ENCODE results near the gene HACD4. TPM values are rescaled to one million over a fixed set of nuclear protein-coding genes. Genes with fewer than 3 reads are reported as not detected.

The HACD4 gene
- total and polyA plus RNA-seq, 2 experiments from 2014 or later, result 1.7 to 2.5 TPM

DNA sequence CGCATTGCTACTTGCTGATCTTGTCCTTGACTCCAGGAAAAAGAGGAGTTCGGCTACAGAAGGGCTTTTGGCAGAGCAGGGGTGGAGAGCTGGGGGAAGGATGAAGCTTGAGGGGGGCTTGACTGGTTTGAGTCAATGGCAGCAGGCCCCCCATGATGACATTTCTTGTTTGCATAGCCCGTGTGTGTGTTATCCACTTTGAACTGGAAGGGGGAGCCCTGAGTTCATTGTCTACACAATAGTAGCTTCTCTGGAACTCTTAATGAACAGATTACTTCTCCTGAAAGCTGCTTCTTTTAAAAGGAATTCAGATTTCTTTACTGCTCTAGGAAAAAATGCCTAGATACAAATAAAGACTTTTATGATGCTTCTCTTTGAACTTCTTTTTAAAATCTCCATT lies 44.0 kb upstream of the HACD4 start (continued):
- TF ChIP-seq, protein P1, sequence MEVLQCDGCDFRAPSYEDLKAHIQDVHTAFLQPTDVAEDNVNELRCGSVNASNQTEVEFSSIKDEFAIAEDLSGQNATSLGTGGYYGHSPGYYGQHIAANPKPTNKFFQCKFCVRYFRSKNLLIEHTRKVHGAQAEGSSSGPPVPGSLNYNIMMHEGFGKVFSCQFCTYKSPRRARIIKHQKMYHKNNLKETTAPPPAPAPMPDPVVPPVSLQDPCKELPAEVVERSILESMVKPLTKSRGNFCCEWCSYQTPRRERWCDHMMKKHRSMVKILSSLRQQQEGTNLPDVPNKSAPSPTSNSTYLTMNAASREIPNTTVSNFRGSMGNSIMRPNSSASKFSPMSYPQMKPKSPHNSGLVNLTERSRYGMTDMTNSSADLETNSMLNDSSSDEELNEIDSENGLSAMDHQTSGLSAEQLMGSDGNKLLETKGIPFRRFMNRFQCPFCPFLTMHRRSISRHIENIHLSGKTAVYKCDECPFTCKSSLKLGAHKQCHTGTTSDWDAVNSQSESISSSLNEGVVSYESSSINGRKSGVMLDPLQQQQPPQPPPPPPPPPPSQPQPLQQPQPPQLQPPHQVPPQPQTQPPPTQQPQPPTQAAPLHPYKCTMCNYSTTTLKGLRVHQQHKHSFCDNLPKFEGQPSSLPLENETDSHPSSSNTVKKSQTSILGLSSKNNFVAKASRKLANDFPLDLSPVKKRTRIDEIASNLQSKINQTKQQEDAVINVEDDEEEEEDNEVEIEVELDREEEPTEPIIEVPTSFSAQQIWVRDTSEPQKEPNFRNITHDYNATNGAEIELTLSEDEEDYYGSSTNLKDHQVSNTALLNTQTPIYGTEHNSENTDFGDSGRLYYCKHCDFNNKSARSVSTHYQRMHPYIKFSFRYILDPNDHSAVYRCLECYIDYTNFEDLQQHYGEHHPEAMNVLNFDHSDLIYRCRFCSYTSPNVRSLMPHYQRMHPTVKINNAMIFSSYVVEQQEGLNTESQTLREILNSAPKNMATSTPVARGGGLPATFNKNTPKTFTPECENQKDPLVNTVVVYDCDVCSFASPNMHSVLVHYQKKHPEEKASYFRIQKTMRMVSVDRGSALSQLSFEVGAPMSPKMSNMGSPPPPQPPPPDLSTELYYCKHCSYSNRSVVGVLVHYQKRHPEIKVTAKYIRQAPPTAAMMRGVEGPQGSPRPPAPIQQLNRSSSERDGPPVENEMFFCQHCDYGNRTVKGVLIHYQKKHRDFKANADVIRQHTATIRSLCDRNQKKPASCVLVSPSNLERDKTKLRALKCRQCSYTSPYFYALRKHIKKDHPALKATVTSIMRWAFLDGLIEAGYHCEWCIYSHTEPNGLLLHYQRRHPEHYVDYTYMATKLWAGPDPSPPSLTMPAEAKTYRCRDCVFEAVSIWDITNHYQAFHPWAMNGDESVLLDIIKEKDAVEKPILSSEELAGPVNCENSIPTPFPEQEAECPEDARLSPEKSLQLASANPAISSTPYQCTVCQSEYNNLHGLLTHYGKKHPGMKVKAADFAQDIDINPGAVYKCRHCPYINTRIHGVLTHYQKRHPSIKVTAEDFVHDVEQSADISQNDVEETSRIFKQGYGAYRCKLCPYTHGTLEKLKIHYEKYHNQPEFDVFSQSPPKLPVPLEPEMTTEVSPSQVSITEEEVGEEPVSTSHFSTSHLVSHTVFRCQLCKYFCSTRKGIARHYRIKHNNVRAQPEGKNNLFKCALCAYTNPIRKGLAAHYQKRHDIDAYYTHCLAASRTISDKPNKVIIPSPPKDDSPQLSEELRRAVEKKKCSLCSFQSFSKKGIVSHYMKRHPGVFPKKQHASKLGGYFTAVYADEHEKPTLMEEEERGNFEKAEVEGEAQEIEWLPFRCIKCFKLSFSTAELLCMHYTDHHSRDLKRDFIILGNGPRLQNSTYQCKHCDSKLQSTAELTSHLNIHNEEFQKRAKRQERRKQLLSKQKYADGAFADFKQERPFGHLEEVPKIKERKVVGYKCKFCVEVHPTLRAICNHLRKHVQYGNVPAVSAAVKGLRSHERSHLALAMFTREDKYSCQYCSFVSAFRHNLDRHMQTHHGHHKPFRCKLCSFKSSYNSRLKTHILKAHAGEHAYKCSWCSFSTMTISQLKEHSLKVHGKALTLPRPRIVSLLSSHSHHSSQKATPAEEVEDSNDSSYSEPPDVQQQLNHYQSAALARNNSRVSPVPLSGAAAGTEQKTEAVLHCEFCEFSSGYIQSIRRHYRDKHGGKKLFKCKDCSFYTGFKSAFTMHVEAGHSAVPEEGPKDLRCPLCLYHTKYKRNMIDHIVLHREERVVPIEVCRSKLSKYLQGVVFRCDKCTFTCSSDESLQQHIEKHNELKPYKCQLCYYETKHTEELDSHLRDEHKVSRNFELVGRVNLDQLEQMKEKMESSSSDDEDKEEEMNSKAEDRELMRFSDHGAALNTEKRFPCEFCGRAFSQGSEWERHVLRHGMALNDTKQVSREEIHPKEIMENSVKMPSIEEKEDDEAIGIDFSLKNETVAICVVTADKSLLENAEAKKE (CRISPR knock-in tag; IDR thresholded peaks at IDR 0.05), result no peak
- TF ChIP-seq, protein P2, sequence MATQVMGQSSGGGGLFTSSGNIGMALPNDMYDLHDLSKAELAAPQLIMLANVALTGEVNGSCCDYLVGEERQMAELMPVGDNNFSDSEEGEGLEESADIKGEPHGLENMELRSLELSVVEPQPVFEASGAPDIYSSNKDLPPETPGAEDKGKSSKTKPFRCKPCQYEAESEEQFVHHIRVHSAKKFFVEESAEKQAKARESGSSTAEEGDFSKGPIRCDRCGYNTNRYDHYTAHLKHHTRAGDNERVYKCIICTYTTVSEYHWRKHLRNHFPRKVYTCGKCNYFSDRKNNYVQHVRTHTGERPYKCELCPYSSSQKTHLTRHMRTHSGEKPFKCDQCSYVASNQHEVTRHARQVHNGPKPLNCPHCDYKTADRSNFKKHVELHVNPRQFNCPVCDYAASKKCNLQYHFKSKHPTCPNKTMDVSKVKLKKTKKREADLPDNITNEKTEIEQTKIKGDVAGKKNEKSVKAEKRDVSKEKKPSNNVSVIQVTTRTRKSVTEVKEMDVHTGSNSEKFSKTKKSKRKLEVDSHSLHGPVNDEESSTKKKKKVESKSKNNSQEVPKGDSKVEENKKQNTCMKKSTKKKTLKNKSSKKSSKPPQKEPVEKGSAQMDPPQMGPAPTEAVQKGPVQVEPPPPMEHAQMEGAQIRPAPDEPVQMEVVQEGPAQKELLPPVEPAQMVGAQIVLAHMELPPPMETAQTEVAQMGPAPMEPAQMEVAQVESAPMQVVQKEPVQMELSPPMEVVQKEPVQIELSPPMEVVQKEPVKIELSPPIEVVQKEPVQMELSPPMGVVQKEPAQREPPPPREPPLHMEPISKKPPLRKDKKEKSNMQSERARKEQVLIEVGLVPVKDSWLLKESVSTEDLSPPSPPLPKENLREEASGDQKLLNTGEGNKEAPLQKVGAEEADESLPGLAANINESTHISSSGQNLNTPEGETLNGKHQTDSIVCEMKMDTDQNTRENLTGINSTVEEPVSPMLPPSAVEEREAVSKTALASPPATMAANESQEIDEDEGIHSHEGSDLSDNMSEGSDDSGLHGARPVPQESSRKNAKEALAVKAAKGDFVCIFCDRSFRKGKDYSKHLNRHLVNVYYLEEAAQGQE (IDR thresholded peaks at IDR 0.05; ENCODE audit: unreplicated experiment), result no peak
- TF ChIP-seq ZNF331 (CRISPR knock-in tag; IDR thresholded peaks at IDR 0.05; ENCODE audit: low read depth), result no peak

DNA sequence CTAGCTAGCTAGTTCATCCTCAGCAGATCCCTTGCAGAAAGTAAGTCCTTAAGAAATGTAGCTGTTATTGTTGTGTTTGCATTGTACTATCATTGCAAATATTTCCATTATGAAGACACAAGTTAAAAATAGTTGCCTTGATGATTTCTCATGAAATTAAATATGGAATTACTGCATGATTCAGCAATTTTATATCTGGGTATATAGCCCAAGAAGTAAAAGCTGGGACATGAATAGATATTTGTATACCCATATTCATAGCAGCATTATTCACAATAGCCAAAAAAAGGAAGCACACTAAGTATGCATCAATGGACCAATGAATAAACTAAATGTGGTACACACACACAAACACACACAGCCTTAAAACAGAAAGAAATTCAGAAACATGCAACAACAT lies 39.5 kb upstream of the HACD4 start:
- Histone ChIP-seq H2AFZ (no peak overlapping the region), H3K4me2 (no peak overlapping the region), H3K27me3 (ENCODE audit: insufficient read depth) (no peaks in the 10 kb centered on the region), H3K4me3 (no peak overlapping the region), H4K20me1 (replicated peaks; ENCODE audit: insufficient read depth) (no peaks in the 10 kb centered on the region), H3K79me2 (replicated peaks; ENCODE audit: insufficient read depth) (no peaks in the 10 kb centered on the region), H3K9me2 (ENCODE audit: insufficient read depth) (no peaks in the 10 kb centered on the region), H3F3A (replicated peaks; ENCODE audit: low read depth) (no peaks in the 10 kb centered on the region), H3K27ac (ENCODE audit: low read depth) (no peak overlapping the region), H3K36me3 (ENCODE audit: insufficient read depth) (no peaks in the 10 kb centered on the region), H3K4me1 (ENCODE audit: insufficient read depth) (0 out of 2 replicates have a peak, but pooled peaks cover 4% of the 10 kb centered on the region)
- H3K27me3 Mint-ChIP-seq (ENCODE audit: insufficient read depth, low read depth, poor library complexity), result peaks cover 2% of the 10 kb centered on the region
- H3K9me3 Mint-ChIP-seq, result no peaks in the 10 kb centered on the region
- H3K27ac Mint-ChIP-seq, result no peak overlapping the region
- no peak overlapping the region for H3K4me3 Mint-ChIP-seq
- H3K4me1 Mint-ChIP-seq, result peaks cover 11% of the 10 kb centered on the region; the same call in 2 of the 3 replicates
- no peaks in the 10 kb centered on the region for H3K36me3 Mint-ChIP-seq (ENCODE audit: low read depth)
- no peak for DNase-seq (ENCODE audit: low spot score)
- ATAC-seq, result no peak
- TF ChIP-seq, protein P3, sequence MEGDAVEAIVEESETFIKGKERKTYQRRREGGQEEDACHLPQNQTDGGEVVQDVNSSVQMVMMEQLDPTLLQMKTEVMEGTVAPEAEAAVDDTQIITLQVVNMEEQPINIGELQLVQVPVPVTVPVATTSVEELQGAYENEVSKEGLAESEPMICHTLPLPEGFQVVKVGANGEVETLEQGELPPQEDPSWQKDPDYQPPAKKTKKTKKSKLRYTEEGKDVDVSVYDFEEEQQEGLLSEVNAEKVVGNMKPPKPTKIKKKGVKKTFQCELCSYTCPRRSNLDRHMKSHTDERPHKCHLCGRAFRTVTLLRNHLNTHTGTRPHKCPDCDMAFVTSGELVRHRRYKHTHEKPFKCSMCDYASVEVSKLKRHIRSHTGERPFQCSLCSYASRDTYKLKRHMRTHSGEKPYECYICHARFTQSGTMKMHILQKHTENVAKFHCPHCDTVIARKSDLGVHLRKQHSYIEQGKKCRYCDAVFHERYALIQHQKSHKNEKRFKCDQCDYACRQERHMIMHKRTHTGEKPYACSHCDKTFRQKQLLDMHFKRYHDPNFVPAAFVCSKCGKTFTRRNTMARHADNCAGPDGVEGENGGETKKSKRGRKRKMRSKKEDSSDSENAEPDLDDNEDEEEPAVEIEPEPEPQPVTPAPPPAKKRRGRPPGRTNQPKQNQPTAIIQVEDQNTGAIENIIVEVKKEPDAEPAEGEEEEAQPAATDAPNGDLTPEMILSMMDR (conservative IDR thresholded peaks at IDR 0.05; ENCODE audit: low read depth in 2 of 2), result no peak
- TF ChIP-seq NANOG (IDR thresholded peaks at IDR 0.05; ENCODE audit: borderline replicate concordance), result no peak
- TF ChIP-seq POLR2AphosphoS5 (IDR thresholded peaks at IDR 0.05; ENCODE audit: low read depth), result no peak
- TF ChIP-seq ZNF114 (CRISPR knock-in tag; IDR thresholded peaks at IDR 0.05), result no peak
- TF ChIP-seq STAT1 (IDR thresholded peaks at IDR 0.05; ENCODE audit: unreplicated experiment), result no peak
- TF ChIP-seq, protein P2 (IDR thresholded peaks at IDR 0.05; ENCODE audit: unreplicated experiment), result no peak
- TF ChIP-seq, protein P4, sequence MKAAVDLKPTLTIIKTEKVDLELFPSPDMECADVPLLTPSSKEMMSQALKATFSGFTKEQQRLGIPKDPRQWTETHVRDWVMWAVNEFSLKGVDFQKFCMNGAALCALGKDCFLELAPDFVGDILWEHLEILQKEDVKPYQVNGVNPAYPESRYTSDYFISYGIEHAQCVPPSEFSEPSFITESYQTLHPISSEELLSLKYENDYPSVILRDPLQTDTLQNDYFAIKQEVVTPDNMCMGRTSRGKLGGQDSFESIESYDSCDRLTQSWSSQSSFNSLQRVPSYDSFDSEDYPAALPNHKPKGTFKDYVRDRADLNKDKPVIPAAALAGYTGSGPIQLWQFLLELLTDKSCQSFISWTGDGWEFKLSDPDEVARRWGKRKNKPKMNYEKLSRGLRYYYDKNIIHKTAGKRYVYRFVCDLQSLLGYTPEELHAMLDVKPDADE (IDR thresholded peaks at IDR 0.05), result no peak

All from GM23338 (cell line).